ENCODE data around the gene ZFAND3.

Gene ZFAND3

DNA sequence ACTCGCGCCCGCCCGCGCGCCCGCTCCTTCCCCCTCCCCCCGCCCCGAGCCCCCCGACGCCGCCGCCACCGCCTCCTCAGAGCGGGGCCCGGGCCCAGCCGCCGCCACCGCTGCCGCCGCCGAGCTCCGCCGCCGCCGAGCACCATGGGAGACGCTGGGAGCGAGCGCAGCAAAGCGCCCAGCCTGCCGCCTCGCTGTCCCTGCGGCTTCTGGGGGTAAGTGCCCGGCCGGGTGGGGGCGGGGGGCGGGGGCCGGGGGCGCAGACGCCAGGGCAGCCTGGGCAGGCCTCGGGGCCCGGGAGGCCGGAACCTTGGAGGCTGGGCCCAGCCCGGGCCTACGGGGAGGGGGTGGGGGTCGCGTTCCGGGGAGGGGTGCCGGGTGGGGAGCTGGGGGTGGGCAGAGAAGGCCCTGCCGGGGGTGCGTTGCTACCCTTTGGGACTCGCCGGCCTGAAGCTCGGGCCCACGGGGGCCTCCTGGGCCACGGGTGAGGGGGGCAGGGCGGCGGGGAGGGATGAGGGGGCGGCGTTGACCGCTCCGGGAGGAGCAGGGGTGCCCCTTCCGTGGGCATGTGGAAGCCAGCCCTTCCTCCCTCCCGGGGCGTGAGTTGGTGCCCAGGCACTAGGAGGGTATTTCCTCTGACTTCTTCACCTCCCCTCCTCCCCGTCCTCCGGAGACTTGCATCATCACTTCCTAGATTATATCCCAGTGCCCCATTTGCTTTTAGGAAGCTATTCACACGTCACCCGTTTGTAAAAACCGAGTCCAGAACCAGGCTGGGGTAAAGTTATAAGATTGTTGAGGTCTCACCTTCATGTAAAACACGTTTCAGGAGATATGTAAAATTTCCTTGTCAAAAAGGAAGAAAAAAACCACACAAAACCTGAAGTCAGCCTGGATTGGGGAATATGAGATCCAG lies 533 bp downstream of the ZFAND3 start:
- H3K9ac ChIP-seq (ENCODE audit: low read depth, low read length), result peak overlapping the region; percentile 92
- H3K27me3 ChIP-seq (ENCODE audit: insufficient read depth, low read length), result no peaks in the 10 kb centered on the region
- H3K4me1 ChIP-seq (ENCODE audit: insufficient read depth, low read length), result peaks cover 33% of the 10 kb centered on the region
- no peaks in the 10 kb centered on the region for H3K36me3 ChIP-seq (ENCODE audit: insufficient read depth, low read depth, low read length)
- H3K4me3 ChIP-seq (ENCODE audit: low read length), result peak overlapping the region; percentile 99
- peak overlapping the region; percentile 40 for H3K27ac ChIP-seq (ENCODE audit: low read length)
- H3K9me3 ChIP-seq (ENCODE audit: insufficient read depth, low read depth, low read length), result no peaks in the 10 kb centered on the region

DNA sequence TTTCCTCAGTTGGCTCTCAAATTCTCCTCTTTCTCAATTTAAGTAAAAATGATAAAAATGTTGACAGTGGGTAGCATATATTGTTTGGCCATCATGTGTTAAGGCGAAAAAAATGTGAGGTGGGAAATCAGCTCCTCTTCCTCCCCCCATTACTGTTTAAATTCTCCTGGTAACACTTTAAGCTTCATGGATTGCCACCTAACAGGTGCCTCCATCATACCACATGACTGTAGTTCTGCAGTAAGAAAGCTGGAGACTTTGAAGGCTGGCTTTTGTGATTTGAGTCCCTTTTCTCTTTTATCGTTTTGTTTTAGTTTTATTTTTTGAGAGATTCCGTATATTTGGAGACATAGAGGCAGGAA lies 1.2 kb downstream of the ZFAND3 start:
- Histone ChIP-seq H3K27ac (ENCODE audit: low read length) (peak overlapping the region; percentile 40), H3K27me3 (ENCODE audit: insufficient read depth, low read length) (no peaks in the 10 kb centered on the region), H3K9me3 (ENCODE audit: insufficient read depth, low read depth, low read length) (no peaks in the 10 kb centered on the region), H3K4me3 (ENCODE audit: low read length) (peak overlapping the region; percentile 99), H3K36me3 (ENCODE audit: insufficient read depth, low read depth, low read length) (no peaks in the 10 kb centered on the region), H3K9ac (ENCODE audit: low read depth, low read length) (peak overlapping the region; percentile 92), H3K4me1 (ENCODE audit: insufficient read depth, low read length) (peaks cover 33% of the 10 kb centered on the region)

DNA sequence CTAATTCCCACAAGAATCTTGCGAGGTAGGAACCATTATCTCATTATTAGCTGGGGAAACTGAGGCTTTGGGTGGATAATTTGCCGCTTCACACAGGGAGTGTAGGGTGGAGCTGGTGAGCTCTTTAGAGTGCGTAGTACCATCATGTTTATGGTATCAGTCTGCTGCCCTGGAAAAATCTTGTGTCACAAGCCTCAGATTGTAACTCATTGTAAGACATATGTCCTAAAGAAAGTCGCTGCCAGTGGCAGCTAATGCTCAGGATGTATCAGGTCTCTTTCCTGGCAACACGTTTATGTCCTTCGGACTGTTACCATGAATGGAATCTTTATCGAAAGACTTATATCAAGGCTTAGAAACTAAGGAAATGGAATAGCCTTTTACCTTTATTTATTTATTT lies 1.9 kb downstream of the ZFAND3 start:
- no peaks in the 10 kb centered on the region for H3K27me3 ChIP-seq (ENCODE audit: insufficient read depth, low read length)
- H3K9me3 ChIP-seq (ENCODE audit: insufficient read depth, low read depth, low read length), result no peaks in the 10 kb centered on the region
- H3K4me3 ChIP-seq (ENCODE audit: low read length), result peak overlapping the region; percentile 99
- no peak overlapping the region for H3K9ac ChIP-seq (ENCODE audit: low read depth, low read length)
- no peak overlapping the region for H3K27ac ChIP-seq (ENCODE audit: low read length)
- peaks cover 32% of the 10 kb centered on the region for H3K4me1 ChIP-seq (ENCODE audit: insufficient read depth, low read length)
- no peaks in the 10 kb centered on the region for H3K36me3 ChIP-seq (ENCODE audit: insufficient read depth, low read depth, low read length)

DNA sequence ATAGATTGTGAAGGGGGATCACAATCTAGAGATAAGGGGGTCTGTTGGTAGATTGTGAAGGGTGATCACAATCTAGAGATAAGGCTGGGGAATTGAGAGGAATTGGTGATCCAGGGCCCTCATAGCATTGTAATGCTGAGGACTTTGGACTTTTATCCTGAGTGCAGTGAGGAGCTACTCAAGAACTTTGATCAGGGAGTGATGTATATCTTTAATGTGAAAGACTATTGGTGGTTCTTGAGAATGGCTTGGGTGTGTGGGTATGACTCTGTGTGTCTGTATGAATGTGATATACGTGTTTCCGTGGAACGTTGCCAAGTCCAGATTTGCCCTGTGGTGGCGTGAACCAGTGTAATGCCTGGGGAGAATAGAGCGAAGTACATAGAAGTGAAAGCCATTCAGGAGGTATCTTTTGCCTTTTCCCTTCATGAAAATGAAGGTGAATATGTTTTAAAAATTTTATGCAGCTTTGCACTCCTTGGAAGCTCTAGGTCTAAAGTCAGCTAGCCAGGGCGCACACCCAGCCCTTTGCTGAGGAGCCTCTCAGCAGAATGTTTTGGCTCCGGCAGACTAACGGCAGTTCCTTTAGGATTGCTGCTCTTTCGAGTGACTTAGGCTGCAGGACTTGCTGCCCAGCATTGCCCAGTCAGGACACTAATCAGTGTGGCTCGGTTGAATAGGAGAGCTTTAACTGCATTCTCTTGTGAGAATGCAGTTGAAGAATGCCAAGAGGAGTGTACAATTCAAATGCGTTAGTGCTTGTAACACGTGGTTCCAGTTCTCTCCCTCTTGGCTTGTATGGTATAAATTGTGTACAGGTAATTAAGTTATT lies 3.5 kb downstream of the ZFAND3 start:
- no peaks in the 10 kb centered on the region for H3K9me3 ChIP-seq (ENCODE audit: insufficient read depth, low read depth, low read length)
- H3K27ac ChIP-seq (ENCODE audit: low read length), result no peak overlapping the region
- no peaks in the 10 kb centered on the region for H3K27me3 ChIP-seq (ENCODE audit: insufficient read depth, low read length)
- peak overlapping the region; percentile 7; the same call in 1 of the 2 replicates for H3K4me3 ChIP-seq (ENCODE audit: low read length)
- H3K9ac ChIP-seq (ENCODE audit: low read depth, low read length), result no peak overlapping the region
- peaks cover 23% of the 10 kb centered on the region; the same call in 1 of the 2 replicates for H3K4me1 ChIP-seq (ENCODE audit: insufficient read depth, low read length)
- no peaks in the 10 kb centered on the region for H3K36me3 ChIP-seq (ENCODE audit: insufficient read depth, low read depth, low read length)

DNA sequence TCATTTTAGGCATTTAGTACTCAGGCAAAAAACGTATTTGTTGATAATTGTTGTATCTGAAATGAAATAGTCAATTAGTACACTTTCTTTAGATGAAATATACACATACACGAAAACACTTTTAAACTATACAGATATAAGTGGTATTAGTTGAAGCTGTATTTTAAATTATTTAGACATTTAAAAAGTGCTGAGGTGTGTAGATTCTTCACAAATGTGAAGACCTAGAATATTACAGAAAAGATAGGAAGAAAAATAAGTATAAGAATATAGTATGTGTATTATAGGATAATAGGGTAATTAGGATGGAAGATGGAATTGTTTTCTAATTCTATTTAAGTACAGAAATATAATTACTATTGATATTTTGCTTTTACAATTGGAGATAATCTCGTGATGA lies 4.6 kb downstream of the ZFAND3 start:
- Histone ChIP-seq H3K36me3 (ENCODE audit: insufficient read depth, low read depth, low read length) (no peaks in the 10 kb centered on the region), H3K4me3 (ENCODE audit: low read length) (no peak overlapping the region), H3K27ac (ENCODE audit: low read length) (no peak overlapping the region), H3K4me1 (ENCODE audit: insufficient read depth, low read length) (peaks cover 23% of the 10 kb centered on the region; the same call in 1 of the 2 replicates), H3K9me3 (ENCODE audit: insufficient read depth, low read depth, low read length) (no peaks in the 10 kb centered on the region), H3K9ac (ENCODE audit: low read depth, low read length) (no peak overlapping the region), H3K27me3 (ENCODE audit: insufficient read depth, low read length) (no peaks in the 10 kb centered on the region)

DNA sequence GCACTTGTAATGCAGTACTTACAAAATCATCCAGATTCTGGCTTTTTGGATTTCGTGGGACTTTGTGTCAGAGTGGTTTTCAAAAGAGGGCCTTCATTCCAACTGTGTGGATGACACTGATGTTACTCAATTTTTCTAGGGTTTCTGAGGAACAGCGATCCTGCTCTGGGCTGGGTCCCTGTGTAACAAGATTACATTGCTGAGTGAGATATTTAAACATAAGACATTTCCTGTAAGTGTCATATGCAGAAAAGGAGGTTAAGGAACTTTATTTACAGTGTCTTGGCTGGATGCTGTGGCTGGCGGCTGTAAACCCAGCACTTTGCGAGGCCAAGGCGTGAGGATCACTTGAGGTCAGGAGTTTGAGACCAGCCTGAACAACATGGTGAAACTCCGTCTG lies 6.7 kb downstream of the ZFAND3 start:
- Histone ChIP-seq H3K9me3 (ENCODE audit: insufficient read depth, low read depth, low read length) (no peaks in the 10 kb centered on the region), H3K9ac (ENCODE audit: low read depth, low read length) (no peak overlapping the region), H3K4me1 (ENCODE audit: insufficient read depth, low read length) (peaks cover 16% of the 10 kb centered on the region; the same call in 1 of the 2 replicates), H3K27me3 (ENCODE audit: insufficient read depth, low read length) (no peaks in the 10 kb centered on the region), H3K4me3 (ENCODE audit: low read length) (no peak overlapping the region), H3K36me3 (ENCODE audit: insufficient read depth, low read depth, low read length) (no peaks in the 10 kb centered on the region), H3K27ac (ENCODE audit: low read length) (no peak overlapping the region)

DNA sequence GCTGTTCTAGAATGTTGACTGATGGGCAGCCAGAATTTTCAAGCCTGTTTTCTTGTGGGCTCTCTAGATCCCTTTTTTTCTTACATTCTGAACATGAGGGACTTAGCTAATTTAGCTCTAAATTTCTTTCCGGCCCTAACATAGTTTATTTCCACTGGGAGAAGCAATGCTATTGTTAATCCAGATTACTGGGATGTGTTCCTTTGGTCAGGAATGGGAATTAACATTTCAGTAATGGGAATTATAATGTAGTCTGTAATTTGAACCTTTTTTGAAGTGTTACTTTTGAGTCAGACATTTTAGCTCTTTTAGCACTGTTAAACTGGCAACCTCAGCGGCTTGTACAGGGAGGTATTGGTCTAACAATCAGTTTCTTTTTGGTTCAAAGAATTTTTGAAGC lies 7.5 kb downstream of the ZFAND3 start:
- Histone ChIP-seq H3K9ac (ENCODE audit: low read depth, low read length) (no peak overlapping the region), H3K27me3 (ENCODE audit: insufficient read depth, low read length) (no peaks in the 10 kb centered on the region), H3K4me1 (ENCODE audit: insufficient read depth, low read length) (peaks cover 10% of the 10 kb centered on the region; the same call in 1 of the 2 replicates), H3K36me3 (ENCODE audit: insufficient read depth, low read depth, low read length) (no peaks in the 10 kb centered on the region), H3K27ac (ENCODE audit: low read length) (no peak overlapping the region), H3K9me3 (ENCODE audit: insufficient read depth, low read depth, low read length) (no peaks in the 10 kb centered on the region), H3K4me3 (ENCODE audit: low read length) (no peak overlapping the region)

DNA sequence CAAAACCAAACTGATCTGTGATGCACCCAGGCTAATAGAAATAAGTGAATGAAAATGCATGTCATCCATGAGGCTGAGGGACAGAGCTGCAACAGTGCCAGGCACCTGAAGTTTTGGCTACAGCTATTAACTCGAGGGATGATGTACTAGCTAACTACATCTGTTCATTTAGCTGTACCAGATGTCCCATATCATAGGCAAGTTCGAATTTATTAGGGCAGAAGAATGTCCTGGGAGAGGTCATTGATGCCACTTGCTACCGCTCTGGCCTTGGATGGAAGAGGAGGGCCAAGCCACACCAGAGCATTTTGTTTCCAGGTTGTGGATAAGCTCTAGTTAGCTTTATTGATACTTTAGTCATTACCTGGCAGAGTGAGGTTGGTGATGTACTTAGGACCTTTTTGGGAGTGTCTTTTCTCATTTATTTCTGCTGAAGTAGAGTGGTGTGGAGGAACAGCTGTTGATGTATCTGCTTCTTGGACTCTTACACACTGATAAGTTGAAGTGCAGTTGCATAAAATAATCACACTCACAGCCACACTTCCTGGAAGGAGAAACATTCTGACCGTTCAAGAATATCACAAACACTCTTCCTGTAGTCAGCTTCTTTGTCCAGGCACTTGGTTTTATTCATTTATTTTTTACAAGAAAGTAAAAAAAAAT lies 8.2 kb downstream of the ZFAND3 start:
- Histone ChIP-seq H3K9me3 (ENCODE audit: insufficient read depth, low read depth, low read length) (no peaks in the 10 kb centered on the region), H3K27ac (ENCODE audit: low read length) (no peak overlapping the region), H3K36me3 (ENCODE audit: insufficient read depth, low read depth, low read length) (no peaks in the 10 kb centered on the region), H3K4me3 (ENCODE audit: low read length) (no peak overlapping the region), H3K4me1 (ENCODE audit: insufficient read depth, low read length) (peaks cover 6% of the 10 kb centered on the region; the same call in 1 of the 2 replicates), H3K9ac (ENCODE audit: low read depth, low read length) (no peak overlapping the region), H3K27me3 (ENCODE audit: insufficient read depth, low read length) (no peaks in the 10 kb centered on the region)

DNA sequence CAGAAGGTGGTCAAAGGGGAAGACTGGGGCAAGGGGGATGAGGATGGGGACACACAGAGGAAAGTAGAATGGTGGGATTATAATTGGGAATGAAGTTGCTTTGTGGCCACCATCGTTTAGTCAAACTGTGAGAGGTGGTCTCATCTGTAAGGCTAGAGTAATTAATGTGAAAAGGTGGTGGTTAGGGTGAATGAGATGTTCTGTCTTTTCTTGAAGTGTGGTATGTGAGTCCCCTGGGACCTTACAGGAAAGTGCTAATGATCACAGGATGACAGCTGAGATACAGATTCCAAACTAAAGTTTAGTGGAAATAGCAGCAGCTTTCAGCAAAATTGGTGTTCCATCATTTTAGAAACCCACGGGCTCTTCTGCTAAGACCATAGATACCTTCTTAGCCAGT lies 10.7 kb downstream of the ZFAND3 start:
- H3K36me3 ChIP-seq (ENCODE audit: insufficient read depth, low read depth, low read length), result peaks cover 7% of the 10 kb centered on the region; the same call in 1 of the 2 replicates
- peaks cover 8% of the 10 kb centered on the region for H3K9me3 ChIP-seq (ENCODE audit: insufficient read depth, low read depth, low read length)
- H3K4me3 ChIP-seq (ENCODE audit: low read length), result no peak overlapping the region
- no peaks in the 10 kb centered on the region for H3K27me3 ChIP-seq (ENCODE audit: insufficient read depth, low read length)
- no peaks in the 10 kb centered on the region; the same call in 1 of the 2 replicates for H3K4me1 ChIP-seq (ENCODE audit: insufficient read depth, low read length)
- H3K27ac ChIP-seq (ENCODE audit: low read length), result no peak overlapping the region
- H3K9ac ChIP-seq (ENCODE audit: low read depth, low read length), result no peak overlapping the region

DNA sequence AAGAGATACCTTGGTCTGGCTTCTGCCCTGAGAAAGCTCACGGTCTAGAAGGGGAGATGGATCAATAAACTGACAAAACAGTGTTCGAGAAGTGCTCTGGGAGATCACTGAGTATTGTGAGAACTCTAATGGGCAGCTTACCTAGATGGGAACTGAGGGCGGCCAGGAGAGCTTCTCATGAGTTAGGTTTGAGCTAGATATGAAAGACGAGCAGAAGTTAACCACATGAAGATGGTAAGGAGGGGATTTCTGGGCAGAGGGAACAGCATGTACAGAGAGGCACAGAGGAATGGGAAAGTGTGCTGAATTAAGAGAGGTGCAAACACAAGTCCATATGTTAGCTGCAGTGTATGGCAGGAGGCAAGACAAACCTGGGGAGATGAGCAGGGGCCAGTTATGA lies 11.9 kb downstream of the ZFAND3 start:
- Histone ChIP-seq H3K9me3 (ENCODE audit: insufficient read depth, low read depth, low read length) (peaks cover 8% of the 10 kb centered on the region), H3K36me3 (ENCODE audit: insufficient read depth, low read depth, low read length) (peaks cover 7% of the 10 kb centered on the region; the same call in 1 of the 2 replicates), H3K4me3 (ENCODE audit: low read length) (no peak overlapping the region), H3K4me1 (ENCODE audit: insufficient read depth, low read length) (no peaks in the 10 kb centered on the region), H3K27ac (ENCODE audit: low read length) (no peak overlapping the region), H3K27me3 (ENCODE audit: insufficient read depth, low read length) (no peaks in the 10 kb centered on the region), H3K9ac (ENCODE audit: low read depth, low read length) (no peak overlapping the region)

DNA sequence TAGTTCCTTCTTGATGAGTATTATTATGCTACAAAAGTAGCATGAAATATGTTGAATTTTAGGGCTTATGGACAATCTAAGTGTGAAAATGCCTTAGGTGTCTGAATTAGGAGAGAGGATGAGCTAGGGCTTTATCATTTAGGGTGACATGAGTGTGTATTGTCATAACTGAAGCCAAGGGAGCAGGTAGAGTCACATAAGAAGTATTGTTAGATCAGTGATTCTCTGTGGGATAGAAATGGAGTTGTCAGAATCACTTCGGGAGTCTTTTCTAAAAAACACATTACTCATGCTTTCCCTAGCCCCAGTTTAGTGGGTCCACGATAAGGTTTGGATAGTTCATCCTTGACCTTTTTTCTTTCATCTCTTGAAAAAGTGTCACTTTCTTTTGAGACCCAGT lies 16.4 kb downstream of the ZFAND3 start:
- Histone ChIP-seq H3K4me1 (ENCODE audit: insufficient read depth, low read length) (no peaks in the 10 kb centered on the region), H3K27me3 (ENCODE audit: insufficient read depth, low read length) (no peaks in the 10 kb centered on the region), H3K9me3 (ENCODE audit: insufficient read depth, low read depth, low read length) (peaks cover 8% of the 10 kb centered on the region), H3K9ac (ENCODE audit: low read depth, low read length) (no peak overlapping the region), H3K4me3 (ENCODE audit: low read length) (no peak overlapping the region), H3K36me3 (ENCODE audit: insufficient read depth, low read depth, low read length) (peaks cover 10% of the 10 kb centered on the region), H3K27ac (ENCODE audit: low read length) (no peak overlapping the region)
